Measurements from ENCODE around the gene SPSB1.

GRCh38 chr1:9317591-9318417, 25.1 kb downstream of the SPSB1 start:
- no peak for TF ChIP-seq CTCF (IDR thresholded peaks at IDR 0.05)
- no peak for TF ChIP-seq POLR2AphosphoS5 (IDR thresholded peaks at IDR 0.05)
- no peak for TF ChIP-seq POLR2A (IDR thresholded peaks at IDR 0.05)

Data from prostate gland (tissue), 2 donors.